Activated naive CD8-positive, alpha-beta T cell treated with anti-CD3 and anti-CD28 coated beads, Interleukin-2, amount 50 U/mL, for 16 hours (primary cell): ENCODE data around the gene ZNF438.

Experiments
- DNase-seq: peaks from one replicate; pipeline ENCODE4 v3.0.0-alpha.2; 2020; ENCODE audit warnings: low read depth, low spot score

The ZNF438 gene

GRCh38 chr10:30883751-30884150, 147.9 kb downstream of the ZNF438 start:
- DNase-seq, result no peak

- no peak for DNase-seq
Observed at GRCh38 chr10:30883116-30883515, 148.5 kb downstream of the ZNF438 start.

GRCh38 chr10:30882281-30882680, 149.4 kb downstream of the ZNF438 start:
- no peak for DNase-seq

GRCh38 chr10:30878920-30879319, 152.7 kb downstream of the ZNF438 start:
- no peak for DNase-seq

- DNase-seq, result no peak
Observed at GRCh38 chr10:30877111-30877510, 154.6 kb downstream of the ZNF438 start.

- DNase-seq, result no peak
Observed at GRCh38 chr10:30873411-30873810, 158.3 kb downstream of the ZNF438 start.

GRCh38 chr10:30870896-30871295, 160.8 kb downstream of the ZNF438 start:
- no peak for DNase-seq

- DNase-seq, result no peak
Observed at GRCh38 chr10:30869566-30869965, 162.1 kb downstream of the ZNF438 start.

- no peak for DNase-seq
Observed at GRCh38 chr10:30868611-30869010, 163.1 kb downstream of the ZNF438 start.

- DNase-seq, result no peak
Observed at GRCh38 chr10:30866896-30867295, 164.8 kb downstream of the ZNF438 start.

- no peak for DNase-seq
Observed at GRCh38 chr10:30865141-30865926, 166.3 kb downstream of the ZNF438 start.

- DNase-seq, result no peak
Observed at GRCh38 chr10:30863516-30864210, 168.0 kb downstream of the ZNF438 start.

- no peak for DNase-seq
Observed at GRCh38 chr10:30862486-30862885, 169.2 kb downstream of the ZNF438 start.

GRCh38 chr10:30861976-30862375, 169.7 kb downstream of the ZNF438 start:
- DNase-seq, result no peak

GRCh38 chr10:30861221-30861620, 170.4 kb downstream of the ZNF438 start:
- no peak for DNase-seq

- no peak for DNase-seq
Observed at GRCh38 chr10:30858499-30858898, 173.2 kb downstream of the ZNF438 start.

GRCh38 chr10:30857803-30858202, 173.9 kb downstream of the ZNF438 start:
- DNase-seq, result no peak

GRCh38 chr10:30855131-30855530, 176.5 kb downstream of the ZNF438 start:
- no peak for DNase-seq

GRCh38 chr10:30854656-30855055, 177.0 kb downstream of the ZNF438 start:
- no peak for DNase-seq

- no peak for DNase-seq
Observed at GRCh38 chr10:30853066-30853465, 178.6 kb downstream of the ZNF438 start.

GRCh38 chr10:30850776-30851175, 180.9 kb downstream of the ZNF438 start:
- DNase-seq, result no peak

- no peak for DNase-seq
Observed at GRCh38 chr10:30849231-30850035, 182.2 kb downstream of the ZNF438 start.
